Nephron (organoid): ENCODE results near the gene PTPRD.
A peak's percentile ranks its signal among the peaks of the same experiment; 100 is the strongest.

Experiments
- H3K27ac Mint-ChIP-seq, 3 experiments: 2 replicates each; pipeline ENCODE4 v1.8.0; 2020; ENCODE audit warnings: mixed read lengths in 3 of 3, mild to moderate bottlenecking in 2 of 3, moderate library complexity in 1 of 3
- H3K27me3 Mint-ChIP-seq: 2 replicates; pipeline ENCODE4 v1.8.0; 2021; ENCODE audit warnings: low read depth, mild to moderate bottlenecking, moderate library complexity, mixed read lengths
- H3K36me3 Mint-ChIP-seq: 2 replicates; pipeline ENCODE4 v1.8.0; 2020; ENCODE audit warnings: low read depth, mixed read lengths
- H3K4me1 Mint-ChIP-seq: 2 replicates; pipeline ENCODE4 v1.8.0; 2020; ENCODE audit warnings: mixed read lengths
- H3K4me3 Mint-ChIP-seq, 3 experiments: 2 replicates each; pipeline ENCODE4 v1.8.0; 2020; ENCODE audit warnings: mild to moderate bottlenecking in 3 of 3, mixed read lengths in 3 of 3, moderate library complexity in 2 of 3
- H3K9me3 Mint-ChIP-seq: 2 replicates; pipeline ENCODE4 v1.8.0; 2020; ENCODE audit warnings: mixed read lengths
- TF ChIP-seq, protein P1 (sequence below), 3 experiments: fragments of 200-600 bp; sonication (generic); IDR thresholded peaks; one replicate each; pipeline ENCODE4 v1.5.0; 2021; ENCODE audit warnings: antibody characterized with exemption in 3 of 3; ENCODE audit not compliant: unreplicated experiment in 3 of 3

Gene PTPRD

DNA sequence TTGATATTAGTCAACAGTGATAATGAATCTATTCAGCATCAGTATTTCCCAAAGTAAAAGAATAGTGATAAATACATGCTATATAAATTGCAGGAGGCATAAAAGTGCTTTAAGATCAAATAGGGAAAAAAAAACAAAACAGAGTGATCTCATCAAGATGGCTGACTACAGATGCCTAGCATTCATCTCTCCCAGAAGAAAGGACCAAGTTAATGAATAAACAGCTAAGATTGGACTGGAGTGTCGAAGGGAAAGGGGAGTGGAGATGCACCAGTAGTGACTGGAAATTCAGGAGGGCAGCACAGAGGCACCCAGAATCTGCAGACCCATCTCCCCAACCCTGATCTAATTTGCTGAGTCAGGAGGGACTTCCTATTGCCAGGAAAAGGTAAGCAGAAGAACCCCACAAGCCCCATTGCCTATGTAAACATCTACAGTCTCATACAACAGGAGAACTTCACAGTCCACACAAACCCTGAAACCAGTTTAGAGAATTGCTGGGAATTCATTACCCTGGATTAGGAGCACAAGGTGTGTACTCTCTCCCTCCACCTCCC, 699.4 kb downstream of the PTPRD start:
- Mint-ChIP-seq H3K27me3 (no peaks in the 10 kb centered on the region), H3K4me3 (no peak overlapping the region), H3K36me3 (no peaks in the 10 kb centered on the region), H3K9me3 (peaks cover 8% of the 10 kb centered on the region), H3K4me1 (no peaks in the 10 kb centered on the region), H3K27ac (peak overlapping the region in 2 of 3 experiments; percentile 73)
- TF ChIP-seq, protein P1, sequence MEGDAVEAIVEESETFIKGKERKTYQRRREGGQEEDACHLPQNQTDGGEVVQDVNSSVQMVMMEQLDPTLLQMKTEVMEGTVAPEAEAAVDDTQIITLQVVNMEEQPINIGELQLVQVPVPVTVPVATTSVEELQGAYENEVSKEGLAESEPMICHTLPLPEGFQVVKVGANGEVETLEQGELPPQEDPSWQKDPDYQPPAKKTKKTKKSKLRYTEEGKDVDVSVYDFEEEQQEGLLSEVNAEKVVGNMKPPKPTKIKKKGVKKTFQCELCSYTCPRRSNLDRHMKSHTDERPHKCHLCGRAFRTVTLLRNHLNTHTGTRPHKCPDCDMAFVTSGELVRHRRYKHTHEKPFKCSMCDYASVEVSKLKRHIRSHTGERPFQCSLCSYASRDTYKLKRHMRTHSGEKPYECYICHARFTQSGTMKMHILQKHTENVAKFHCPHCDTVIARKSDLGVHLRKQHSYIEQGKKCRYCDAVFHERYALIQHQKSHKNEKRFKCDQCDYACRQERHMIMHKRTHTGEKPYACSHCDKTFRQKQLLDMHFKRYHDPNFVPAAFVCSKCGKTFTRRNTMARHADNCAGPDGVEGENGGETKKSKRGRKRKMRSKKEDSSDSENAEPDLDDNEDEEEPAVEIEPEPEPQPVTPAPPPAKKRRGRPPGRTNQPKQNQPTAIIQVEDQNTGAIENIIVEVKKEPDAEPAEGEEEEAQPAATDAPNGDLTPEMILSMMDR (IDR thresholded peaks at IDR 0.05; ENCODE audit: unreplicated experiment in 3 of 3): no peak

DNA sequence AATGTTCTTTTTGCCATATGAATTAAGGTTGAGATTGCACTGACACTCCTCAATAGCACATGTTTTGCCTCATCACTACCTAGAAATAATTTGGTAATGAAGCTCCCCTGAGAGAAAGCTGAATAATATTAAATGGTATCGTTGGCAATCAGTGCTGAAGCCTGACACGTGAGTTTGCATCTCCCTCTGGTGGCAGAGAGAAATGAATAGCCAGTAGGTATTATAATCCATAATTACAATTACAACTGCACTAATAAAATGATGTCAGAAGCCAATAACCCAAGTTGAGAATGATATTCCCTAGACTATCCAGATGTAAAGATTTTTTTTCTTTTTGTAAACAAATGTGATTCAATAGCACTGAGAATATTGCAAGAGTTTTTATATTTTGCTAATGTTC, 700.3 kb downstream of the PTPRD start:
- Mint-ChIP-seq H3K9me3 (peaks cover 8% of the 10 kb centered on the region), H3K27ac (no peak overlapping the region), H3K36me3 (no peaks in the 10 kb centered on the region), H3K4me3 (no peak overlapping the region), H3K4me1 (no peaks in the 10 kb centered on the region), H3K27me3 (no peaks in the 10 kb centered on the region)
- TF ChIP-seq, protein P1 (IDR thresholded peaks at IDR 0.05; ENCODE audit: unreplicated experiment in 3 of 3): peak in 2 of 3 experiments; percentile 28 to 45

DNA sequence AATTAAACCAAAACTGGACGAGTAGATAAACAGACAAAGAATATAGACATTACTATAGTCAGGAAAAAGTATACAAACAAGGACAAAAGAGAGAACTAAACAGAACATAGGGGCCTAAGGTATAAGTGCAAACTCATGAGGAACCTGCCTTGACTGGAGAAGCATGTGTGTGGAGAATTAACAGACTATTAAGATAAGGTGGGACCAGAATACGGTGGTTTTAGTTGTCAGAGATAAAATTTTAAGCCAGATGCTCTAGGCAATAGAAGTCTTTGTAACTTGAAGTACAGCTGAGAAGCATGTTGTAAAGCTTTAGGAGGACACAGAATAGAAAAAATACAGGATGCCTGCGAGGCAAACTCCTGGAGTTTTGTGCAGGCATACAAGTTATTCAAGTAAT, 707.1 kb downstream of the PTPRD start:
- Mint-ChIP-seq H3K9me3 (no peaks in the 10 kb centered on the region), H3K27ac (no peak overlapping the region), H3K4me1 (no peaks in the 10 kb centered on the region), H3K36me3 (no peaks in the 10 kb centered on the region), H3K27me3 (no peaks in the 10 kb centered on the region), H3K4me3 (no peak overlapping the region)
- TF ChIP-seq, protein P1 (IDR thresholded peaks at IDR 0.05; ENCODE audit: unreplicated experiment in 3 of 3): no peak

DNA sequence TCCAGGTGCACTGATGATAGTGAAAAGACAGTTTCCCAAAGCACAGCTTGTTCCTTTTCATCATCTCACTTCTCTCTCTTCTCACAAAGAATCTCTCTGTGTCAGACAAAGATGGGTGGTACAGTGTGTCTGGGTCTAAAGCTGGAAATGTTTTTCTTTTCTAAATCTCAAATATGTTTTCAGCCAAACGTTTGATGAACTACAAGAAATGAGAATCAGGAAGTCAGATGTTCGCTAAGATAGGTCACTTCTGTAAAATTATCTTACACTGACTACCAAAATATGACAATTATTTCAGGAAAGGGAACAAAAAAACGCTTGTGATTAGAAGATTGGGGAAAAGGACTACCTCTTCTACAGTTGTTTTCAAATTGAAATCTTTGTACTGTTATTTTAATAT, 708.8 kb downstream of the PTPRD start:
- Mint-ChIP-seq H3K27ac (no peak overlapping the region), H3K4me1 (no peaks in the 10 kb centered on the region)

DNA sequence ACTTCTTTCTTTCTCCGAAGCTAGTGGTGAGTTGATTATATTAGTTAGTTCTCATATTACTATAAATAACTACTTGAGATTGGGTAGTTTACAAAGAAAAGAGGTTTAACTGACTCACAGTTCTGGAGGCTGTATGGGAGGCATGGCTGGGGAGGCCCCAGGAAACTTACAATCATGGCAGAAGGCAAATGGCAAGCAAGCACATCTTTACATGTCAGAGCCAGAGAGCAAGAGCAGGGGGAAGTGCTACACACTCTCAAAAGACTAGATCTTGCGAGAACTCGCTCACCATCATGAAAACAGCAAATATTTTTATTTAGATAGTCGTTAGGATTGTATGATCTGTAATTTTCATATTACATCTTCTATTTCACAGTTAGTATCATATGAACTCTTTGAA, 711.2 kb downstream of the PTPRD start:
- Mint-ChIP-seq H3K36me3 (no peaks in the 10 kb centered on the region), H3K4me3 (no peak overlapping the region), H3K4me1 (no peaks in the 10 kb centered on the region), H3K9me3 (no peaks in the 10 kb centered on the region), H3K27ac (no peak overlapping the region), H3K27me3 (no peaks in the 10 kb centered on the region)
- TF ChIP-seq, protein P1 (IDR thresholded peaks at IDR 0.05; ENCODE audit: unreplicated experiment in 3 of 3): no peak

More for the DNA sequence above, 708.8 kb downstream of the PTPRD start:
- no peaks in the 10 kb centered on the region for H3K36me3 Mint-ChIP-seq
- TF ChIP-seq, protein P1 (IDR thresholded peaks at IDR 0.05; ENCODE audit: unreplicated experiment in 3 of 3): no peak
- no peaks in the 10 kb centered on the region for H3K27me3 Mint-ChIP-seq
- no peaks in the 10 kb centered on the region for H3K9me3 Mint-ChIP-seq
- no peak overlapping the region for H3K4me3 Mint-ChIP-seq

DNA sequence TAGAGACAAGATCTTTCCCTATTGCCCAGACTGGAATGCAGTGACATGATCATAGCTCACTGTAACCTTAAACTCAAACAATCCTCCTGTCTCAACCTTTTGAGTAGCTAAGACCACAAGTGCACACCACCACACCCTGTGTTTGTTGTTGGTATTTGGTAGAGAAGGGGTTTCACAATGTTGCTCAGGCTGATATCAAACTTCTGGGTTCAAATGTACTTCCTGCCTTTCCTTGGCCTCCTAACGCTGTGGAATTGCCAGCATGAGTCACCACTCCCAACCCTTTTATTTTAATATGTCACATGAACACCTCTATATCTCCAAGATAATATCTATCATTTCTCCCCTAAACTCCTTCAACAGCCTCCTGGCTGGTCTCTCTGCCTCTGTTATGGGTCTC, 719.0 kb downstream of the PTPRD start:
- Mint-ChIP-seq H3K9me3 (no peaks in the 10 kb centered on the region), H3K27ac (no peak overlapping the region), H3K36me3 (no peaks in the 10 kb centered on the region), H3K27me3 (no peaks in the 10 kb centered on the region), H3K4me1 (no peaks in the 10 kb centered on the region), H3K4me3 (no peak overlapping the region)
- TF ChIP-seq, protein P1 (IDR thresholded peaks at IDR 0.05; ENCODE audit: unreplicated experiment in 3 of 3): no peak
